Measurements from ENCODE around the gene SNAP25.

The SNAP25 gene

GRCh38 chr20:10217721-10218410, 764 bp upstream of the SNAP25 start:
- H3K4me3 ChIP-seq (ENCODE audit: low read depth, low read length), result peak overlapping the region; percentile 75
- H3K27me3 ChIP-seq (ENCODE audit: control insufficient read depth, insufficient read depth, low read length), result peaks cover 28% of the 10 kb centered on the region
- no peaks in the 10 kb centered on the region for H3K36me3 ChIP-seq (ENCODE audit: control insufficient read depth, insufficient read depth, low read length)
- H3K9me3 ChIP-seq (ENCODE audit: control insufficient read depth, insufficient read depth, low read depth, low read length), result no peaks in the 10 kb centered on the region
- peak overlapping the region; percentile 51; the same call in 1 of the 2 replicates for H3K27ac ChIP-seq (ENCODE audit: low read depth, low read length)
- peaks cover 3% of the 10 kb centered on the region; the same call in 1 of the 2 replicates for H3K4me1 ChIP-seq (ENCODE audit: control insufficient read depth, insufficient read depth, low read length)
- peak overlapping the region; percentile 81 for H3K9ac ChIP-seq (ENCODE audit: low read length)

- H3K9ac ChIP-seq (ENCODE audit: low read length), result no peak overlapping the region
- peaks cover 3% of the 10 kb centered on the region; the same call in 1 of the 2 replicates for H3K4me1 ChIP-seq (ENCODE audit: control insufficient read depth, insufficient read depth, low read length)
- H3K27me3 ChIP-seq (ENCODE audit: control insufficient read depth, insufficient read depth, low read length), result peaks cover 28% of the 10 kb centered on the region
- peak overlapping the region; percentile 88 for H3K4me3 ChIP-seq (ENCODE audit: low read depth, low read length)
- no peaks in the 10 kb centered on the region for H3K36me3 ChIP-seq (ENCODE audit: control insufficient read depth, insufficient read depth, low read length)
- no peaks in the 10 kb centered on the region for H3K9me3 ChIP-seq (ENCODE audit: control insufficient read depth, insufficient read depth, low read depth, low read length)
- no peak overlapping the region for H3K27ac ChIP-seq (ENCODE audit: low read depth, low read length)
Observed at GRCh38 chr20:10219452-10219791, 792 bp downstream of the SNAP25 start.

GRCh38 chr20:10219993-10220750, 1.5 kb downstream of the SNAP25 start:
- Histone ChIP-seq H3K9me3 (ENCODE audit: control insufficient read depth, insufficient read depth, low read depth, low read length) (no peaks in the 10 kb centered on the region), H3K9ac (ENCODE audit: low read length) (no peak overlapping the region), H3K4me3 (ENCODE audit: low read depth, low read length) (no peak overlapping the region), H3K27me3 (ENCODE audit: control insufficient read depth, insufficient read depth, low read length) (peaks cover 28% of the 10 kb centered on the region), H3K27ac (ENCODE audit: low read depth, low read length) (no peak overlapping the region), H3K4me1 (ENCODE audit: control insufficient read depth, insufficient read depth, low read length) (peaks cover 3% of the 10 kb centered on the region; the same call in 1 of the 2 replicates), H3K36me3 (ENCODE audit: control insufficient read depth, insufficient read depth, low read length) (no peaks in the 10 kb centered on the region)

GRCh38 chr20:10221021-10221420, 2.4 kb downstream of the SNAP25 start:
- no peaks in the 10 kb centered on the region for H3K9me3 ChIP-seq (ENCODE audit: control insufficient read depth, insufficient read depth, low read depth, low read length)
- peaks cover 23% of the 10 kb centered on the region for H3K27me3 ChIP-seq (ENCODE audit: control insufficient read depth, insufficient read depth, low read length)
- no peak overlapping the region for H3K9ac ChIP-seq (ENCODE audit: low read length)
- H3K4me1 ChIP-seq (ENCODE audit: control insufficient read depth, insufficient read depth, low read length), result peaks cover 6% of the 10 kb centered on the region; the same call in 1 of the 2 replicates
- H3K4me3 ChIP-seq (ENCODE audit: low read depth, low read length), result no peak overlapping the region
- H3K27ac ChIP-seq (ENCODE audit: low read depth, low read length), result no peak overlapping the region
- no peaks in the 10 kb centered on the region for H3K36me3 ChIP-seq (ENCODE audit: control insufficient read depth, insufficient read depth, low read length)

- no peaks in the 10 kb centered on the region for H3K9me3 ChIP-seq (ENCODE audit: control insufficient read depth, insufficient read depth, low read depth, low read length)
- peaks cover 10% of the 10 kb centered on the region for H3K4me1 ChIP-seq (ENCODE audit: control insufficient read depth, insufficient read depth, low read length)
- no peak overlapping the region for H3K27ac ChIP-seq (ENCODE audit: low read depth, low read length)
- H3K9ac ChIP-seq (ENCODE audit: low read length), result no peak overlapping the region
- H3K4me3 ChIP-seq (ENCODE audit: low read depth, low read length), result no peak overlapping the region
- no peaks in the 10 kb centered on the region for H3K27me3 ChIP-seq (ENCODE audit: control insufficient read depth, insufficient read depth, low read length)
- H3K36me3 ChIP-seq (ENCODE audit: control insufficient read depth, insufficient read depth, low read length), result no peaks in the 10 kb centered on the region
Observed at GRCh38 chr20:10225439-10226060, 6.9 kb downstream of the SNAP25 start.

GRCh38 chr20:10228330-10228729, 9.7 kb downstream of the SNAP25 start:
- Histone ChIP-seq H3K9me3 (ENCODE audit: control insufficient read depth, insufficient read depth, low read depth, low read length) (no peaks in the 10 kb centered on the region), H3K4me1 (ENCODE audit: control insufficient read depth, insufficient read depth, low read length) (peaks cover 10% of the 10 kb centered on the region), H3K27ac (ENCODE audit: low read depth, low read length) (no peak overlapping the region)

GRCh38 chr20:10231290-10231689, 12.7 kb downstream of the SNAP25 start:
- Histone ChIP-seq H3K27me3 (ENCODE audit: control insufficient read depth, insufficient read depth, low read length) (no peaks in the 10 kb centered on the region), H3K4me3 (ENCODE audit: low read depth, low read length) (no peak overlapping the region), H3K4me1 (ENCODE audit: control insufficient read depth, insufficient read depth, low read length) (peaks cover 7% of the 10 kb centered on the region), H3K9me3 (ENCODE audit: control insufficient read depth, insufficient read depth, low read depth, low read length) (no peaks in the 10 kb centered on the region), H3K36me3 (ENCODE audit: control insufficient read depth, insufficient read depth, low read length) (no peaks in the 10 kb centered on the region), H3K9ac (ENCODE audit: low read length) (no peak overlapping the region), H3K27ac (ENCODE audit: low read depth, low read length) (no peak overlapping the region)

More at GRCh38 chr20:10228330-10228729, 9.7 kb downstream of the SNAP25 start:
- Histone ChIP-seq H3K9ac (ENCODE audit: low read length) (no peak overlapping the region), H3K36me3 (ENCODE audit: control insufficient read depth, insufficient read depth, low read length) (no peaks in the 10 kb centered on the region), H3K27me3 (ENCODE audit: control insufficient read depth, insufficient read depth, low read length) (no peaks in the 10 kb centered on the region), H3K4me3 (ENCODE audit: low read depth, low read length) (no peak overlapping the region)

GRCh38 chr20:10236540-10237533, 18.2 kb downstream of the SNAP25 start:
- no peak overlapping the region for H3K4me3 ChIP-seq (ENCODE audit: low read depth, low read length)
- H3K27ac ChIP-seq (ENCODE audit: low read depth, low read length), result no peak overlapping the region
- H3K36me3 ChIP-seq (ENCODE audit: control insufficient read depth, insufficient read depth, low read length), result no peaks in the 10 kb centered on the region
- H3K9me3 ChIP-seq (ENCODE audit: control insufficient read depth, insufficient read depth, low read depth, low read length), result no peaks in the 10 kb centered on the region
- H3K9ac ChIP-seq (ENCODE audit: low read length), result no peak overlapping the region
- no peaks in the 10 kb centered on the region for H3K27me3 ChIP-seq (ENCODE audit: control insufficient read depth, insufficient read depth, low read length)
- H3K4me1 ChIP-seq (ENCODE audit: control insufficient read depth, insufficient read depth, low read length), result peaks cover 4% of the 10 kb centered on the region

GRCh38 chr20:10239954-10240353, 21.3 kb downstream of the SNAP25 start:
- H3K27ac ChIP-seq (ENCODE audit: low read depth, low read length), result no peak overlapping the region
- no peak overlapping the region for H3K4me3 ChIP-seq (ENCODE audit: low read depth, low read length)
- H3K27me3 ChIP-seq (ENCODE audit: control insufficient read depth, insufficient read depth, low read length), result no peaks in the 10 kb centered on the region
- no peak overlapping the region for H3K9ac ChIP-seq (ENCODE audit: low read length)
- peaks cover 4% of the 10 kb centered on the region for H3K4me1 ChIP-seq (ENCODE audit: control insufficient read depth, insufficient read depth, low read length)
- H3K36me3 ChIP-seq (ENCODE audit: control insufficient read depth, insufficient read depth, low read length), result no peaks in the 10 kb centered on the region
- no peaks in the 10 kb centered on the region for H3K9me3 ChIP-seq (ENCODE audit: control insufficient read depth, insufficient read depth, low read depth, low read length)

- H3K27ac ChIP-seq (ENCODE audit: low read depth, low read length), result no peak overlapping the region
- H3K9me3 ChIP-seq (ENCODE audit: control insufficient read depth, insufficient read depth, low read depth, low read length), result no peaks in the 10 kb centered on the region
- H3K4me1 ChIP-seq (ENCODE audit: control insufficient read depth, insufficient read depth, low read length), result peaks cover 4% of the 10 kb centered on the region
Observed at GRCh38 chr20:10240655-10241054, 22.0 kb downstream of the SNAP25 start.

More at GRCh38 chr20:10240655-10241054, 22.0 kb downstream of the SNAP25 start:
- Histone ChIP-seq H3K27me3 (ENCODE audit: control insufficient read depth, insufficient read depth, low read length) (no peaks in the 10 kb centered on the region), H3K4me3 (ENCODE audit: low read depth, low read length) (no peak overlapping the region), H3K9ac (ENCODE audit: low read length) (no peak overlapping the region), H3K36me3 (ENCODE audit: control insufficient read depth, insufficient read depth, low read length) (no peaks in the 10 kb centered on the region)

Data from HUES6 (cell line).